HUDEP-2 (cell line): Measurements from ENCODE around the gene UMAD1.

Experiments used
- DNase-seq, 76 experiments: peaks; one replicate each; lab custom pipeline; 2025; ENCODE audit not compliant: unreplicated experiment in 76 of 76; lab: John Stamatoyannopoulos, UW

The UMAD1 gene

GRCh38 chr7:7640221-7641128 lies at the start of gene UMAD1:
TSS of gene UMAD1 (plus strand) at chr7:7640752. CDS start at chr7:7673372, 32,620 bp downstream.
- DNase-seq = peak; percentile 68 to 100 (median 98)

GRCh38 chr7:7595451-7595850 lies 45.1 kb upstream of the UMAD1 start:
- DNase-seq = peak in 26 of 76 experiments; percentile 3 to 65 (median 35)

- no peak for DNase-seq
These were observed 44.4 kb upstream of the UMAD1 start for GRCh38 chr7:7596176-7596575.

- DNase-seq = no peak
These were observed 33.5 kb upstream of the UMAD1 start for GRCh38 chr7:7607010-7607409.

GRCh38 chr7:7609330-7609729 lies 31.2 kb upstream of the UMAD1 start:
- DNase-seq = no peak

GRCh38 chr7:7612519-7612918 lies 28.0 kb upstream of the UMAD1 start:
- DNase-seq = no peak

- DNase-seq = no peak
These were observed 27.3 kb upstream of the UMAD1 start for GRCh38 chr7:7613210-7613609.

GRCh38 chr7:7614018-7614741 lies 26.4 kb upstream of the UMAD1 start:
- peak in 42 of 76 experiments; percentile 6 to 95 (median 68) for DNase-seq

GRCh38 chr7:7617550-7617949 lies 23.0 kb upstream of the UMAD1 start:
- peak in 38 of 76 experiments; percentile 5 to 85 (median 56) for DNase-seq

GRCh38 chr7:7618410-7618809 lies 22.1 kb upstream of the UMAD1 start:
- DNase-seq = no peak

GRCh38 chr7:7620236-7620635 lies 20.3 kb upstream of the UMAD1 start:
- DNase-seq = no peak

GRCh38 chr7:7620644-7621210 lies 19.8 kb upstream of the UMAD1 start:
- DNase-seq = no peak

- no peak for DNase-seq
These were observed 12.1 kb upstream of the UMAD1 start for GRCh38 chr7:7628476-7628875.

- DNase-seq = no peak
These were observed 9.8 kb upstream of the UMAD1 start for GRCh38 chr7:7630626-7631329.

- no peak for DNase-seq
These were observed 1.1 kb upstream of the UMAD1 start for GRCh38 chr7:7639421-7639820.

GRCh38 chr7:7639847-7640220 lies 718 bp upstream of the UMAD1 start:
- peak in 4 of 76 experiments; percentile 11 to 54 (median 12) for DNase-seq

GRCh38 chr7:7641129-7641663 lies 644 bp downstream of the UMAD1 start:
- peak in 3 of 76 experiments; percentile 10 to 40 (median 38) for DNase-seq

GRCh38 chr7:7642081-7642480 lies 1.5 kb downstream of the UMAD1 start:
- peak in 29 of 76 experiments; percentile 1 to 60 (median 19) for DNase-seq

- no peak for DNase-seq
These were observed 7.0 kb downstream of the UMAD1 start for GRCh38 chr7:7647495-7648036.

- no peak for DNase-seq
These were observed 10.2 kb downstream of the UMAD1 start for GRCh38 chr7:7650682-7651206.
